Measurements from ENCODE around the gene ALG14. TPM values are rescaled to one million over a fixed set of nuclear protein-coding genes. Genes with fewer than 3 reads are reported as not detected.

ALG14 gene
- total and polyA plus RNA-seq, 4 donors, result 1.0 to 16.6 (median 1.9) TPM

GRCh38 chr1:95003433-95003738 is 69.4 kb downstream of the ALG14 start:
- no peak overlapping the region for H3K27ac ChIP-seq (ENCODE audit: low read depth in 1 of 2, low read length in 2 of 2)
- no peaks in the 10 kb centered on the region for H3K27me3 ChIP-seq (ENCODE audit: control insufficient read depth in 4 of 4, insufficient read depth in 4 of 4, low read length in 3 of 4)
- H3K9ac ChIP-seq (ENCODE audit: low read depth in 1 of 2, low read length in 2 of 2), result no peak overlapping the region
- WGBS, result 86% methylated on average over 4 of the region's 4 CpGs
- H3K4me3 ChIP-seq (ENCODE audit: low read depth in 1 of 3, low read length in 3 of 3), result no peak overlapping the region
- peaks cover 0 to 2% (median 0%) of the 10 kb centered on the region in 4 donors for H3K36me3 ChIP-seq (ENCODE audit: control insufficient read depth in 4 of 4, insufficient read depth in 3 of 4, low read depth in 1 of 4, low read length in 3 of 4)
- no peak for DNase-seq (ENCODE audit: low spot score)
- H3K9me3 ChIP-seq (ENCODE audit: control insufficient read depth in 4 of 4, low read length in 3 of 4), result no peaks in the 10 kb centered on the region
- no peaks in the 10 kb centered on the region for H3K4me1 ChIP-seq (ENCODE audit: control insufficient read depth in 4 of 4, insufficient read depth in 4 of 4, low read length in 3 of 4)
- TF ChIP-seq FOXA1 (IDR thresholded peaks at IDR 0.05) (no peak), NR2F2 (IDR thresholded peaks at IDR 0.05) (no peak), GABPA (IDR thresholded peaks at IDR 0.05 in 1 of 2, conservative IDR thresholded peaks at IDR 0.05 in 1 of 2) (no peak)

GRCh38 chr1:95002540-95003432 is 70.0 kb downstream of the ALG14 start:
- Histone ChIP-seq H3K9ac (ENCODE audit: low read depth in 1 of 2, low read length in 2 of 2) (no peak overlapping the region), H3K4me1 (ENCODE audit: control insufficient read depth in 4 of 4, insufficient read depth in 4 of 4, low read length in 3 of 4) (no peaks in the 10 kb centered on the region), H3K27me3 (ENCODE audit: control insufficient read depth in 4 of 4, insufficient read depth in 4 of 4, low read length in 3 of 4) (no peaks in the 10 kb centered on the region), H3K36me3 (ENCODE audit: control insufficient read depth in 4 of 4, insufficient read depth in 3 of 4, low read depth in 1 of 4, low read length in 3 of 4) (peaks cover 0 to 2% (median 0%) of the 10 kb centered on the region in 4 donors), H3K9me3 (ENCODE audit: control insufficient read depth in 4 of 4, low read length in 3 of 4) (no peaks in the 10 kb centered on the region), H3K4me3 (ENCODE audit: low read depth in 1 of 3, low read length in 3 of 3) (no peak overlapping the region), H3K27ac (ENCODE audit: low read depth in 1 of 2, low read length in 2 of 2) (no peak overlapping the region)
- 66% methylated on average over 8 of the region's 8 CpGs for WGBS
- no peak for TF ChIP-seq GABPA (IDR thresholded peaks at IDR 0.05 in 1 of 2, conservative IDR thresholded peaks at IDR 0.05 in 1 of 2)
- TF ChIP-seq TAF1 (conservative IDR thresholded peaks at IDR 0.05), result no peak
- no peak for TF ChIP-seq HNF4G (IDR thresholded peaks at IDR 0.05)
- no peak for TF ChIP-seq RXRA (IDR thresholded peaks at IDR 0.05)
- no peak for TF ChIP-seq RAD21 (IDR thresholded peaks at IDR 0.05)
- TF ChIP-seq JUND (IDR thresholded peaks at IDR 0.05), result no peak
- TF ChIP-seq EGR1 (IDR thresholded peaks at IDR 0.05; ENCODE audit: low read depth in 2 of 2), result no peak
- TF ChIP-seq FOXA1 (IDR thresholded peaks at IDR 0.05), result no peak
- no peak for TF ChIP-seq SP1 (IDR thresholded peaks at IDR 0.05)
- no peak for TF ChIP-seq YY1 (IDR thresholded peaks at IDR 0.05)
- TF ChIP-seq HNF4A (conservative IDR thresholded peaks at IDR 0.05), result no peak
- no peak for TF ChIP-seq ZBTB33 (IDR thresholded peaks at IDR 0.05)
- DNase-seq (ENCODE audit: low spot score), result no peak

GRCh38 chr1:95002164-95002539 is 70.6 kb downstream of the ALG14 start:
- Histone ChIP-seq H3K4me3 (ENCODE audit: low read depth in 1 of 3, low read length in 3 of 3) (no peak overlapping the region), H3K9me3 (ENCODE audit: control insufficient read depth in 4 of 4, low read length in 3 of 4) (no peaks in the 10 kb centered on the region), H3K36me3 (ENCODE audit: control insufficient read depth in 4 of 4, insufficient read depth in 3 of 4, low read depth in 1 of 4, low read length in 3 of 4) (peaks cover 0 to 2% (median 0%) of the 10 kb centered on the region in 4 donors), H3K27me3 (ENCODE audit: control insufficient read depth in 4 of 4, insufficient read depth in 4 of 4, low read length in 3 of 4) (no peaks in the 10 kb centered on the region), H3K9ac (ENCODE audit: low read depth in 1 of 2, low read length in 2 of 2) (no peak overlapping the region), H3K4me1 (ENCODE audit: control insufficient read depth in 4 of 4, insufficient read depth in 4 of 4, low read length in 3 of 4) (no peaks in the 10 kb centered on the region), H3K27ac (ENCODE audit: low read depth in 1 of 2, low read length in 2 of 2) (no peak overlapping the region)
- WGBS, result 85% methylated on average over 5 of the region's 5 CpGs
- DNase-seq (ENCODE audit: low spot score), result no peak
- no peak for TF ChIP-seq RXRA (IDR thresholded peaks at IDR 0.05)
- TF ChIP-seq REST (IDR thresholded peaks at IDR 0.05), result no peak
- TF ChIP-seq ATF3 (IDR thresholded peaks at IDR 0.05), result no peak
- TF ChIP-seq HNF4A (conservative IDR thresholded peaks at IDR 0.05), result no peak
- no peak for TF ChIP-seq CTCF (IDR thresholded peaks at IDR 0.05; ENCODE audit: low read depth, low read length, missing input control)
- no peak for TF ChIP-seq ZBTB33 (IDR thresholded peaks at IDR 0.05)
- no peak for TF ChIP-seq TAF1 (conservative IDR thresholded peaks at IDR 0.05)
- no peak for TF ChIP-seq NR2F2 (IDR thresholded peaks at IDR 0.05)
- no peak for TF ChIP-seq GABPA (IDR thresholded peaks at IDR 0.05 in 1 of 2, conservative IDR thresholded peaks at IDR 0.05 in 1 of 2)
- TF ChIP-seq FOXA2 (IDR thresholded peaks at IDR 0.05), result no peak
- no peak for TF ChIP-seq EGR1 (IDR thresholded peaks at IDR 0.05; ENCODE audit: low read depth in 2 of 2)
- TF ChIP-seq YY1 (IDR thresholded peaks at IDR 0.05), result no peak
- no peak for TF ChIP-seq SP1 (IDR thresholded peaks at IDR 0.05)
